GM19035 (cell line): ENCODE measurements around the gene ATP5F1D.

ENCODE experiments used
- ATAC-seq: cut with Tn5 transposase; IDR thresholded peaks from one replicate; pipeline ENCODE4 v1.9.1; 2021; ENCODE audit not compliant: unreplicated experiment

Gene ATP5F1D

GRCh38 chr19:1256646-1257474 is 15.3 kb downstream of the ATP5F1D start:
- no peak for ATAC-seq

DNA sequence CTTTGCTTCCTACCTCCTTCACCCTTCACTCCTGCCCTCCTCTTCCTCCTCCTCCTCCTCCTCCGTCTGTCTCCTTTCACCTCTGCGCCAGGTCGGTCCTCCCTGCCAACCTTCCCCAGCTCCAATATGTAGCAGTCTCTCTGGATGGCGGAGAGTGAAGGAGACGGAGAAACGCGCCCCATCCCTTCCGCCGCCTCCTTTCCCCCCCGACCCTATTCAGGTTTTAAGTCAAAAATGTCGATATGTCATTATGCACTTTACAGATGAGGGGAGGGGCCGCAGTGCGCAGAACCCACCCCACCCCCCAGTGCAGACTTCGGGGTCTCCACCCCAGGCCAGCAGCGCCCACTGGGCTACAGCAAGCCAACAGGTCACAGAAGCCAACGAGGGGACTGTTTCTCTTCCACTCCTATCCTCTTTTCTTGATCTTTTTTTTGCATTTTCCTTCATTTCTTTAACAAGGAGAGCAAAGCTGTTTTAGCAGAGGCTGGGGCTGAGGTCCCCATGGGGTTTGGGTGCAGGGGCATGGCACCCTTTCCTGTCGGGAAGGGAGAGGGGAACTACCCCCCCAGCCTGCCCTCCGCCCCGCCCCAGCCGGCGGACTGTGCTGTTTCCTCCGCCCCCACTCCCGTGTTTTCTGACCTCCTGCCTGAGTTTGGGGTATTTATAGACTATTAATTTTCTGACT is 16.1 kb downstream of the ATP5F1D start:
- no peak for ATAC-seq

- ATAC-seq: no peak
These were observed 16.6 kb downstream of the ATP5F1D start for GRCh38 chr19:1258163-1258492.

DNA sequence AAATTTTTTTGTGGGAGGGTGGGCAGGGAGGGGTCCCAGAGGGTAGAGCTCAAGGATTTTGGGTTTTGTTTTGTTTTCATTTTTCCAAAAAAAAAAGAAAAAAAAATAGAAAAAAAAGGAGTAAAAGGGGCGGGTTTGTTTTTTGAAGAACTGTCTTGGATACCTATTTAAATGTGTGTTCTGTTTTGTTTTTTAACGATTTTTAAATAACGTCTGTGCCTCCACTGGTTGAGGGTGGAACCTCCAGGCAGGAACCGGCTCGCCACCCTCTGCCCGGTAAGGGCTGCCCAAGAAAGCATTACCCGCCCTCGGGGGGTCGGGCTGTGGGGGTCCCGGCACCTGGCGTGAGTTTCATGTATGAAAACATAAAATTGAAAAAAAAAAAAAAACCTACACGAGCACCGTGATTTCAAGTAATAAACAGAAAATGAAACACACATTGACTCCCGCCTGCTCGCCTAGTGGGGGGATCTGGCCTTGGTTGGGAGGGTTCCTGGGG is 17.2 kb downstream of the ATP5F1D start:
- no peak for ATAC-seq

- ATAC-seq: peak; percentile 30
These were observed 17.8 kb downstream of the ATP5F1D start for GRCh38 chr19:1259206-1259875.

GRCh38 chr19:1259876-1260748 is 18.6 kb downstream of the ATP5F1D start:
- ATAC-seq: peak; percentile 10

DNA sequence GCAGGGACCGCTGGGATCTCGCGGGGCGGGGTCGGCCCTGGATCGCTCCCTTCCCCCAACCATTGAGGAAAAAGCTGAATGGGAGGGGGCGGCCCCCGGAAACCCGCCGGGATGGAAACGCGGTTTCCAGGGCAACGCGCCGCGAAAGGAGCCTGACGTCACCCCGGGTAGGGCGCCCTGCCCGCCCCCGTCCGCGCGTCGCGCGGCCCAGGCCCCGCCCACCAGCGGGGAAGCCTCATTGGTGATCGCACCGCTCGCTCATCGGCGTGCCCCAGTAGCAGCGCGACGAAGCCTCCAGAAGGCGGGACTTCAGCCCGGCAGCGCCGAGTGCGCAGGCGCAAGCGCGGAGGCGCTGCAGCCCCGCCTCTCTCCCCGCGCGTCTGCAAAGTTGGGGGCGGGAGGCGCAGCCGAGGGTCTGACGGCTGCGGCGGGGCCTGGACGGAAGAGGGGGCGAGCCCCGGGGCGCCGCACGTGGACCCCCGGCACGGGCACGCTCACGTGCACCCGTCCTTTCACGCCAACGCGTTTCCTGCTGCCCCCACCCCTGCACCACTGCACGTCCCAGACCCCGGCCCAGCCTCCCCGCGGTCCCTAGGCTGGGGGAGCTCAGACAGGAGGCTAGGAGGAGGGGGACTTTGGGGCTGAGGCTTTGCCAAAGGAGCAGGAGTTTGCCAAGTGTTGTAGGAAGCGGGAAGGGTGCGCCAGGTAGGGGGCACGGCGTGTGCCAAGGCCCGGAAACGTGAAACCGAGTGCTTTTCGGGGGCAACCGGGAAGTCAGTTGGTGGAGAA is 19.4 kb downstream of the ATP5F1D start:
- peak; percentile 56 for ATAC-seq

- no peak for ATAC-seq
These were observed 19.9 kb downstream of the ATP5F1D start for GRCh38 chr19:1261538-1261797.

DNA sequence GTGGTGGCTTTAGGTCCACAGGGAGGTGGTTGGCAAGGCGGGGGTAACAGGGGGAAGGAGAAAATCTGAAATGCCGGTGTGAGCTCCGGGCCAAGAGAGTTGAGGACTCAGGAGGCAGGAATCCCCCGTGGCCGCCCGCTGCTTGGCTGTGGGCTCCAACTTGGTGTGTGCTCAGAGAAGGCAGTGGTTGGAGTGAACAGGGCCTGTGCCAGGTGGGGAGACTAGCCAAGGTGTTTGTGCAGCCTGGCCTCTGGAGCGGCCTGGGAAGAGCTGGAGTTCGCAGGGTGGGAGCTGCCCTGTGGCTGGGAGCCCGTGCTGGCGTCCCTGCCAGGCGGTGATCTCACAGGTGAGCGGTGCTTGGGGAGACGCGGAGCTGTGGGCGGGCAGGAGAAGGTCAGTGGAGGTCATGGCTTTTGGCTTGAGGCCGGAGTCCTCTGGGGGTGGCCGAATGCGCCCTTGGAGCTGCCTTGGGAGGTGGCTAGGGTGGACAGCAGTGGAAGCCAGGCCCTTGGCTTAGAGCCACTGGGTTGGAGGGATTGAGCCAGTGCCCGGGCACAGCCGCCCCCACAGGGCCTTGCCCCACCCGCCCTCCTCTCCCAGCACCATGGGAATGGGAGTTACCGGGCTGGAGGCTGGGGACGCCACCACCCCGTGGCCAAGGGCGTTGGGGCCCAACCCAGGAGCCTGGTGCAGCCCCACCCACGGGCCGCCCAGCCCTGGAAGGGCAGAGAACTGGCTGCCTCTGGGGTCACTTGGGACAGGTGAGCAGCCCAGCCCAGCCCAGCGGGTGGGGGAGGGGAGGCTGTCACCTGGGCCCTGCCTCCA is 20.5 kb downstream of the ATP5F1D start:
- ATAC-seq: no peak

DNA sequence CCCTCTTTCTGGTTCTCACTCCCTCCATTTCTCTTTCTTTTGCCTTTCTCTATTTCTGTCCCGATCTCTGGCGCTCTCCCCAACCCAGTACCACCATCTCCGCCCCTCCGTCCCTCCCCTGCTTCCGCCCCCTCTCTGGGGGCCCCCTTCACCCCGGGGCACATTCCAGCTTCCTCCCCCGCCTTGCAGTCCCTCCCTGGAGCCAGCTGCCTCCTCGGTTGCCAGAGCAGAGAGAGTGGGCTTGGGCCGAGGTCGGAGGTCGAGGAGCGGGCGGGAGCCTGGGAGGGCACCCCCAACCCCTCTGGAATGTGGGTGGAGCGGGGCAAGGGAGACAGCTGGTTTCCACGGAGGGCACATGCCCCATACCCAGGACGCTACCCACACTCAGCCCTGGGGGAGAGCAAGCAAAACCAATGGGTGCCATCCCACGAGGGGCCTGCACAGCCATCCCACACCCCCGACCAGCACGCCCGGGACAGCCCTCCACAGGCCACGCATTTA is 21.1 kb downstream of the ATP5F1D start:
- no peak for ATAC-seq

DNA sequence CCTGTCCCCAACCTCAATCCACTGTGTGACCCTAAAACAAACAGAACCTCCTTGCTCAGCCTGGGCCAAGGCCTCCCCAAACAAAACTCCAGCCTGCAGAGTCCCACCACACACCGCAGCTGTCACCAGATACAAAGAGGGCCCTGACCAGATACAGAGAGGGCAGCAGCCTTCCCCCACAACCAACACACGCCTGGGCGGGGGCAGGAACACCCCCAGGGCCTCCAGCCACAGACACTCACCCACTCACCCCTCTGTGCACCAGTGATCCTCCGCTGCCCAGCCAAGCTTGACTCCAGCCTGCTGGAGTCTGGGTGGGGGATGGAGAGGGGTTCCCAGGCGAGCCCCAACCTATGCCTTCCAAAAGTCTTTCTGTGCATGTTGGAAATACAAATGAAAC is 21.6 kb downstream of the ATP5F1D start:
- ATAC-seq: no peak

DNA sequence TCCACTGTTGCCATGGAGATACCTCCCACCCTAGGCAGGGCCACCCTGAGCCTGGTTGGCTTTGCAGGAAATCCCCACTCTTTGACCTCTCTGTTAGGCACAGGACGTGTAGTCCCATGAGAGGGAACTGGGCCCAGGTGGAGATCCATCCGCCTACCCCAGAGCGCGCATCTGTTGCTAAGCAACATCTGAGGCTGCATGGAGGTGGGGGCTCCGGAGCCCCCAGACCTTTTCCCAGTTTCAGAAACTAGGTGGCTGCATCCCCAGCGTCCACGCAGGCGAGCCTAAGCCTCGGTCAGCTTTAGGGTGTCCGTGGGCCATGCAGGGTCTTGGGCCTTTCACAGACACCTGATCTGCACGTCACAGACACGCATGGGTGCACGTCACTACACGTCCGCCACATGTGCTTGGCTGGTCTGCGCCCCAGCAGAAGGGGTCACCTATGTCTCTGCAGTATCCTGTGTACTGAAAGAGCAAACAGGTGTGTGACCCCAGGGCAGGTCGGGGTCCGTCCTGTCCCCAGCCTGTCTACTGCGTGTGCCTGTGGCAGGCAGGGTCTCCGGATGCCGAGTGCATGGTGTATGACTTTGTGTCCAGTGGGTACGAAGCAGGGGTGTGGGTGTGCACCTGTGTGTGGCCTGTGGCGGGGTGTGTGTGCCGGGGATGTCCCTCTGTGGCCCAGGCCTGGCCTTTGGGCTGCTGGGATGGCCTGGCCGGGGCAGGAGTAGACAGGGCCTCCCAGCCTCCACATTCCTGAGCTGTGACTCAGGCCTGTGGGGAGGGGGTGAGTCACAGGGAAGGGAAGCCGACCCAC is 23.5 kb downstream of the ATP5F1D start:
- no peak for ATAC-seq

- no peak for ATAC-seq
These were observed 24.1 kb downstream of the ATP5F1D start for GRCh38 chr19:1265615-1266128.

- ATAC-seq: peak; percentile 30
These were observed 24.8 kb downstream of the ATP5F1D start for GRCh38 chr19:1266129-1266915.

DNA sequence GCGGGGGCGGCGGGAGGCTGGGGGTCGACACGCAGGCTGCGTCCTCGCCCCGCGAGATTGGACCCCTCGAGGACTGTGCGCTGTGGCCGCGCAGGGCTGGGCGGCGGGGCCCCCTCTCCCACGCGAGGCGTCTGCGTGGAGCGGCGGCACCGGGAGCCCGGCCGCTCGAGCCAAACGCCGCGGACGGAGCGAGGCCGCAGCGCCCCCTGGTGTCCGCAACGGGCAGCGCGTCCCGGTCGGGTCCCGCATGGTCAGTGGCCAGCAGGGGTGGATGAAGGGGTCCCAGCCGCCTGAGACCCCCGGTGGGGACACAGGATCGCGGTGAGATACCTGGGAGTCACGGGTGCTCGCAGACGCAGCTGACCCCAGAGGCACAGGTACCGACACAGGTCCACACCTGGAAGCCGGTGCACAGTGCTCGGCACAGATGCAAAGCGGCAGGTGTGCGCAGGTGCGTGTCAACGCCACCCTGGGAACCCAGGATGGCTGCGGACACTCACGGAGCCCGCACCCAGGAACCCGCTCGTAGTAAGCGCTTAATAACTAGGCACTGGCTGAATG is 25.4 kb downstream of the ATP5F1D start:
- peak; percentile 20 for ATAC-seq

- no peak for ATAC-seq
These were observed 26.1 kb downstream of the ATP5F1D start for GRCh38 chr19:1267477-1268225.
